Stimulated activated naive B cell treated with anti-CD40 and anti-IgM and Interleukin-4, amounts not matched to agents 10 μg/mL and 1 μg/mL and 100 μg/mL, for 72 hours (primary cell): ENCODE data around the gene ZNF423.
A peak's percentile ranks its signal among the peaks of the same experiment; 100 is the strongest.

ENCODE experiments used
- ATAC-seq, 2 donors: fragments of 150-1000 bp; cut with Tn5 transposase; replicated peaks; 2 replicates each; pipeline ENCODE4 v1.10.0; 2021; ENCODE audit warnings: moderate library complexity in 1 of 2
- DNase-seq: peaks from one replicate; pipeline ENCODE4 v3.0.0; 2021
- H3K27ac Mint-ChIP-seq: one replicate; pipeline ENCODE4 v1.8.0; 2022; ENCODE audit warnings: mild to moderate bottlenecking, mixed read lengths
- H3K27me3 Mint-ChIP-seq, 2 donors: one replicate each; pipeline ENCODE4 v1.8.0; 2022; ENCODE audit warnings: mixed read lengths in 2 of 2
- H3K36me3 Mint-ChIP-seq, 2 donors: one replicate each; pipeline ENCODE4 v1.8.0; 2022; ENCODE audit warnings: mixed read lengths in 2 of 2, mild to moderate bottlenecking in 1 of 2
- H3K4me1 Mint-ChIP-seq, 2 donors: one replicate each; pipeline ENCODE4 v1.8.0; 2022; ENCODE audit warnings: mixed read lengths in 2 of 2, mild to moderate bottlenecking in 1 of 2
- H3K4me3 Mint-ChIP-seq, 2 donors: one replicate each; pipeline ENCODE4 v1.8.0; 2022; ENCODE audit warnings: mild to moderate bottlenecking in 2 of 2, mixed read lengths in 2 of 2, moderate library complexity in 1 of 2
- H3K9me3 Mint-ChIP-seq, 2 donors: one replicate each; pipeline ENCODE4 v1.8.0; 2022; ENCODE audit warnings: mixed read lengths in 2 of 2, mild to moderate bottlenecking in 1 of 2

ZNF423 gene

DNA sequence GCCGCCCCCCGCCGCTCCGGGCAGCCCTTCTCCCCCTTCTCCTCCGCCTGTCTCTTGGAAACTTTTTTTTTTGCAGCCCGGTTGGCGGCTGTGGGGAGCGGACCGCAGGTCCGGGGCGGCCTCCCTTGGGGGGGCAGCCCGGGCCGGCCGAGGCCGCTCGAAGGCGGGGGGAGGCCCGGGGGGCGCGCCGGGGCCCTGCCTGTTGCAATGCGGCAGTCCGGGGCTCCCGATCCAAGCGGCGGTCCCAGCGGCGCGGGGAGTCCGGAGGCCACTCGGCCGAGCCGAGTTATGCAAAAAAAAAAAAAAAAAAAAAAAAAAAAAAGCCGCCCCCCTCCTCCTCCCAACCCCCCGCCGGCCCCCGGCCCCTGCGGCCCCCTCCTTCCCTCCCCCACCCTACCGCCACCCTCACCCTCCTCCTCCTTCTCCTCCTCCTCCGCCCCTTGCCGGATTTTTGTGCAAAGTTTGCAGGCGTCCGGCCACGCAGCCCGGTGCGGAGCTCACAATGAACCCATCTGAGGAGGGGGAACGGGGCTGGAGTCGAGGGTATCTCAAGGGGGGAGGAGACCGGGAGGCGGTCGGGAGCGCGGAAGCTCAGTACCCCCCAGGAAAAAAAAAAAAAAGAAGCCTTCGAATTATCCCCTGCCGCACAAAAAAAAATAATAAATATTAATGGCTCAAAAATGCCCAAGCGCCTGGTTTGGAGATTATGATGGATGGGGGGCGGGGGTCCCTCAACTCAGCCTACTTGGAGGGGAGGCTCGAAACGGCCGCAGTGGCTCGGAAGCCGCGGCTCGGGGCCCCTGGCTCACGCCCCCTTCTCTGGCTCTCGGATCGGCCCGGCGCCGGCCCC lies at the start of gene ZNF423:
ZNF423 (minus strand) TSS at position 291 of the 850 bp plus-strand sequence. CDS start 338 bp downstream, outside the sequence.
- Mint-ChIP-seq H3K9me3 (no peaks in the 10 kb centered on the region), H3K4me3 (peak within 1 kb of the TSS; percentile 81 to 86), H3K27ac (no peak within 1 kb of the TSS), H3K36me3 (no peaks in the 10 kb centered on the region), H3K4me1 (peaks cover 6 to 23% of the 10 kb centered on the region in 2 donors), H3K27me3 (peaks cover 20 to 46% of the 10 kb centered on the region in 2 donors)
- no peak for ATAC-seq
- DNase-seq = no peak

- no peaks in the 10 kb centered on the region for H3K36me3 Mint-ChIP-seq
- H3K27ac Mint-ChIP-seq = no peak overlapping the region
- ATAC-seq (no peak), DNase-seq (no peak)
- H3K9me3 Mint-ChIP-seq = no peaks in the 10 kb centered on the region
- H3K4me1 Mint-ChIP-seq = no peaks in the 10 kb centered on the region
- H3K27me3 Mint-ChIP-seq = no peaks in the 10 kb centered on the region
- no peak overlapping the region for H3K4me3 Mint-ChIP-seq
Observed at GRCh38 chr16:49904348-49905062, 48.6 kb upstream of the ZNF423 start.

GRCh38 chr16:49902908-49903307 lies 47.0 kb upstream of the ZNF423 start:
- Mint-ChIP-seq H3K27ac (no peak overlapping the region), H3K36me3 (no peaks in the 10 kb centered on the region), H3K4me1 (no peaks in the 10 kb centered on the region), H3K27me3 (no peaks in the 10 kb centered on the region), H3K9me3 (no peaks in the 10 kb centered on the region), H3K4me3 (no peak overlapping the region)
- DNase-seq = no peak
- no peak for ATAC-seq

DNA sequence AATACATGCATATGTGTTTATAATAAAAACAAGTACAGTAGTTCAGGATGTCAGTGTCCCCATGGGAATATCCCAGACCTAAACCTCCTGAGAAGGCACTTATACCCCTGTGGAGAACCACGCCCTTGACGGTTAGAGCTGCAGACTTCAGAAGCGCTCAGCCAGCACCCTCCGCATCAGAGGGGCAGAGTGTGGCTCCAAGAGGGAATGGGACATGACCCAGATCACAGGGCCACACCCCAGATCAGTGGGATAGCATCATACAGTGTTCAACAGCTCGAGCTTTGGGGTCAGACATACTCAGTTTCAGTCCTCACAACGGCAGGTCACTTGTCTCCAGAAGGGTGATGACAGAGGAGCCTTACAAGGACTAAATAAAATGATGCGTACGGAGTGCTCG lies 45.8 kb upstream of the ZNF423 start:
- ATAC-seq (no peak), DNase-seq (no peak)
- Mint-ChIP-seq H3K9me3 (no peaks in the 10 kb centered on the region), H3K27me3 (no peaks in the 10 kb centered on the region), H3K27ac (no peak overlapping the region), H3K36me3 (no peaks in the 10 kb centered on the region), H3K4me3 (no peak overlapping the region), H3K4me1 (no peaks in the 10 kb centered on the region)

GRCh38 chr16:49900875-49901274 lies 45.0 kb upstream of the ZNF423 start:
- no peak overlapping the region for H3K4me3 Mint-ChIP-seq
- no peaks in the 10 kb centered on the region for H3K4me1 Mint-ChIP-seq
- DNase-seq (no peak), ATAC-seq (no peak)
- H3K9me3 Mint-ChIP-seq = no peaks in the 10 kb centered on the region
- no peaks in the 10 kb centered on the region for H3K36me3 Mint-ChIP-seq
- H3K27ac Mint-ChIP-seq = no peak overlapping the region
- H3K27me3 Mint-ChIP-seq = no peaks in the 10 kb centered on the region

DNA sequence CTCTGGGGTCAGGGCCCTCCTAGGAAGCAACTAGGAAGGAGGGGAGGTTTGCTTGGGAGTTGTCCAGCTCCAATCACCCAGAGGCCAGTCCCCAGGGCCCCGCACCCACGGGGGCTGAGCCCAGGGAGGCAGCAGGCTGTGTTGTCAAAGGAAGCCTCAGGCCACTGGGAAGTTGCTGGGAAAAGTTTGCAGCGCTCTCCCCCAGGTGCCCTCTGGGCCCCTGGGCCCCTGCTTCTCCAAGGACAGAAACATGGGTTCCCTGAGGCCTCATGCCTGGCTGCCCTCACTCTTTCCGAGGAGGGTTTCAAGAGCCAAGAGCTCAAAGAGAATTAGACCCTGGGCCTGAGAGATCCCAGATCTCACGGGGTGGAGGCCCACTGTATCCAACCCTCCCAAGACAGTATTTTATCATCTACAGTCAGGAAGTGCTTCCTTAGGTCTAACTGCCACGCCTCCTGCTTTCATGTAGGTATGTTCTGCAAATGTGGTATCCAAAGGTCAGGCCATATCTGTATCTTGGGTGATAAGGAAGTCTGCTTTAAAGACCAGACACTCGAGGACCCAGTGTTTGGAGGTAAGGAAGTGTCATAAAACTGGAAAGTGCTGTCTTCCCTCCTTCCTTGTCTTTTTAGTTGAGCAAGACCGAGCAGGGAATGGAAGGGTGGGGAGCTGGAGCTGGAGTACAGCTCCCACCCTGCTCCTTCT lies 44.2 kb upstream of the ZNF423 start:
- Mint-ChIP-seq H3K4me3 (no peak overlapping the region), H3K36me3 (no peaks in the 10 kb centered on the region), H3K27ac (no peak overlapping the region), H3K27me3 (no peaks in the 10 kb centered on the region), H3K4me1 (no peaks in the 10 kb centered on the region), H3K9me3 (no peaks in the 10 kb centered on the region)
- no peak for DNase-seq
- no peak for ATAC-seq

GRCh38 chr16:49896447-49896964 lies 40.6 kb upstream of the ZNF423 start:
- Mint-ChIP-seq H3K36me3 (no peaks in the 10 kb centered on the region), H3K4me3 (no peak overlapping the region), H3K27me3 (peaks cover 0 to 5% of the 10 kb centered on the region in 2 donors), H3K27ac (no peak overlapping the region), H3K4me1 (no peaks in the 10 kb centered on the region), H3K9me3 (no peaks in the 10 kb centered on the region)
- no peak for ATAC-seq
- DNase-seq = no peak

DNA sequence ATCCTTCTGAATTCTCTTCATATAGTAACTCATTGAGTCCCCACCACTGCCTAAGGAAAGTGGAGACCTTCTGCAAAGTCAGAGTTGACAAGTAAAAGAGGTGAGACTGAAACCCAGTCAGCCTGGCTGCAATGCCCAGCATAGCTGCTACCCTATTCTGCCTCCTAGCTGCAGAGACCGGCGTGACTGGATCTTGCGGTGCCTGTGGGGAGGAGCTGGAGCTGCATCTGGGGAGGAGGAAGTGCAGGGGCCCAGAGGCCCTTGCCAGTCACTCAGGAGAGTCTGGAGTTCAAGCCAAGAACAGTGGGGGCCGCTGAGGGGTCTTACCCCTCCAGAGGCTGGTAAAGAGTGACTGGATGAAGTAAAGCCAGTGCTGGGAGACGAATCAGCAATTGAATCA lies 35.0 kb upstream of the ZNF423 start:
- Mint-ChIP-seq H3K4me1 (peaks cover 0 to 4% of the 10 kb centered on the region in 2 donors), H3K27me3 (peaks cover 7 to 16% of the 10 kb centered on the region in 2 donors), H3K9me3 (peaks cover 3 to 5% of the 10 kb centered on the region in 2 donors), H3K36me3 (peaks cover 0 to 4% of the 10 kb centered on the region in 2 donors), H3K27ac (no peak overlapping the region), H3K4me3 (no peak overlapping the region)
- ATAC-seq = peak; percentile 64 to 66
- no peak for DNase-seq

DNA sequence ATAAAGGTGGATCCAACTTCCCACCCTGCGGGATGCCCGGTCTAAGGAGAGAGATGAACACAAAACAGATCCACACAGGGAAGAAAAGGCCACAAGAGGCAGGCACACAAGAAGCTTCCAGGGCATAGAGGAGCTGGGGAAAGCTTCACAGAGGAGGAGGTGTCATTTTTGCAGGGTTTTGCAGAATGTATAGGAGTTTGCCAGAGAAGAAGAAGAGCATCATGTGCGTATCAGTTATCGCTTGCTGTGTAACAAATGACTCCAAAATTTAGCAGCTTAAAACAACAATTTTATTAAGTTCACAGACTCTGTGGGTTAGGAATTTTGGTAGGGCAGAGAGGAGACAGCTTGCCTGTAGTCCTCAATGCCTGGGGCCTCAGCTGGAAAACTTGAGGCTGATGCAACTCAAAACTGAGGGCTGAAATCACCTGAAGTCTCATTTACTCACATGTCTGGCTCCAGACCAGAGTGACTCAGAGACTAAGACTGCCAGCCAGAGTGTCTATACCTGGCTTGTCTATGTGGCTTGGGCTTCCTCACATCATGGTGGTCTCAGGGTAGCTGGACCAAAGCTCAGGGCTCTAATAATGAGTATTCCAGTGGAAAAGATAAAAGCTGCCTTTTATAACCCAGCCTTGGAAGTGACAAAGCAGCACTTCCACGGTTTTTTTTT lies 33.9 kb upstream of the ZNF423 start:
- Mint-ChIP-seq H3K9me3 (peaks cover 3 to 5% of the 10 kb centered on the region in 2 donors), H3K4me1 (peaks cover 0 to 4% of the 10 kb centered on the region in 2 donors), H3K27me3 (peaks cover 7 to 16% of the 10 kb centered on the region in 2 donors), H3K27ac (no peak overlapping the region), H3K36me3 (peaks cover 0 to 4% of the 10 kb centered on the region in 2 donors), H3K4me3 (no peak overlapping the region)
- DNase-seq (no peak), ATAC-seq (no peak)

DNA sequence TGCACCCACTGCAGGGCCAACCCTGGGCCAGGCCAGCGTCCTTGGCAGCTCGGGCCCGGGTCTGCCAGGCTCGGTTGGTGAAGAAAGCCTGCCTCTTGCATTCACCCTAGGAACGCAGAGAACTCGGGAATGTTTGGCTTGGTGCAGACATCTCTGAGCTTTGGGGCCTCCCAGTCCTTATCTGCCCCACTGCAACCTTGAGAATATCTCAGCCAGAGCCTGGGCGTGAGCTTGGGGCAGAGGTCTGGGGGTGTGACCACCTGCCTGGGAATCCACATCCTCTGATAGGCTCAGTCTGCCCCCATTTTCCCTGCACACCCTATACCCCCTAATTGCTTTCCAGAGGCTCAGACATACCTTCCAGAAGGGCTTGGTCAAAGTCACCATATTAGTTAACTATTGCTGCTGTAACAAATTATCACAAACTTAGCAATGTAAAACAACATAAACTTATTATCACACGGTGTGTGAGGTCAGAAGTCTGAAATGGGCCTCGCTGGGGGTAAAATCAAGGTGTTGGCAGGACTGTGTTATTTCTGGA lies 30.7 kb upstream of the ZNF423 start:
- H3K4me3 Mint-ChIP-seq = no peak overlapping the region
- no peak for ATAC-seq
- peaks cover 7 to 18% of the 10 kb centered on the region in 2 donors for H3K27me3 Mint-ChIP-seq

DNA sequence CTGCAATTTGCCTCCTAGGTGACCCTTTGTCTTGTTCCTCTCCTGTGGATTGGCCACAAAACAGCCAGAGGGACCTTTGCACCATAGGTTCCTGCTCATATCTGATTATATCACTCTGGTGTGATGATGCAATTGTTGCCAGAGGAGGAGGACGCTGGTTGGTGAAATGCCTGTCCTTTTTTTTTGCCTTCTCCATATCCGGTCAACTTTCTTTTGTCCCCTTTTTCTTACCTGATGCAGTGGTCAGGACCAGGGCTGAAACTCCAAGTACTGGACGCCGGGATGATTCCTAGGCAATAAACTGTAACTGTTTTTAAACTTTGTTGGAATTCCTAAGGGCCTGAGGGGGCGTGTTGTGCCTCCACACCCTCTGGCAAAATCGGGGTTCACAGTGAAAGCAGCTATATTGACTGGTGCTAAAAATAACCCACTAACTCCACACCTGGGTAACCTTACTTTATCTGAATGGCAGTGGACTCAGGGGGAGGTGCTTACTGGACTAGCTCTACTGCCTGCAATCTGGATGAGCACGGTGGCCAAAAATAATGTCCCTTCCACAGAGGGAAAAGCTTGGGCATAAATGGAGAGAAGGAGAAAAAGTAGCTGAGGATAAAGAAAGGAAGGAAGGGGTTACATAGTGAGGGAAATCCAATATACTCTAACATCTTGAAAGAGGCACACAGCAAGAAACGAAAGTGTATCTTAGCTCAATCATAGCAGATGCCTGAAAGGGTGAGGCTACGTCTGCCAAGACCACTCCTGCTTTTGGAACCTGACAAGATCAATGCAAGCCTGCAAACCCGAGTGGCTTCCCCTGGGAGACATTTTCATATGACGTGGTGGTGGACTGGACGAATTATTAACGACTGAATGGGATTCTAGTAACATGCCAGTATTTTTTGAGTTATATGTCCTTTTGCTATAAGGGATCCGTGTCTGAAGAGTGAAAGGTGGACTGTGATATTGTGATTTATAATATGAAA lies 28.4 kb upstream of the ZNF423 start:
- Mint-ChIP-seq H3K36me3 (no peaks in the 10 kb centered on the region), H3K9me3 (no peaks in the 10 kb centered on the region), H3K4me3 (no peak overlapping the region), H3K27ac (no peak overlapping the region), H3K4me1 (no peaks in the 10 kb centered on the region), H3K27me3 (peaks cover 14 to 22% of the 10 kb centered on the region in 2 donors)
- no peak for ATAC-seq
- DNase-seq = no peak

More for the DNA sequence above, 30.7 kb upstream of the ZNF423 start:
- peaks cover 0 to 4% of the 10 kb centered on the region in 2 donors for H3K36me3 Mint-ChIP-seq
- H3K9me3 Mint-ChIP-seq = peaks cover 3 to 5% of the 10 kb centered on the region in 2 donors
- H3K27ac Mint-ChIP-seq = no peak overlapping the region
- no peak for DNase-seq
- H3K4me1 Mint-ChIP-seq = peaks cover 0 to 4% of the 10 kb centered on the region in 2 donors

GRCh38 chr16:49883076-49884014 lies 27.4 kb upstream of the ZNF423 start:
- Mint-ChIP-seq H3K27ac (no peak overlapping the region), H3K4me1 (no peaks in the 10 kb centered on the region), H3K36me3 (no peaks in the 10 kb centered on the region), H3K27me3 (peaks cover 18 to 27% of the 10 kb centered on the region in 2 donors), H3K4me3 (no peak overlapping the region), H3K9me3 (no peaks in the 10 kb centered on the region)
- no peak for ATAC-seq
- DNase-seq = no peak
